GM18519 (cell line): ENCODE data around the gene ATP5F1D.

Source experiments
- ATAC-seq: cut with Tn5 transposase; IDR thresholded peaks from one replicate; pipeline ENCODE4 v1.9.1; 2021; ENCODE audit warnings: mild to moderate bottlenecking, moderate library complexity; ENCODE audit not compliant: unreplicated experiment, low FRiP score

Gene ATP5F1D

GRCh38 chr19:1290196-1290702 is 48.7 kb downstream of the ATP5F1D start:
- no peak for ATAC-seq

GRCh38 chr19:1290703-1291651 is 49.4 kb downstream of the ATP5F1D start:
- ATAC-seq: no peak

GRCh38 chr19:1291761-1292418 is 50.3 kb downstream of the ATP5F1D start:
- ATAC-seq: no peak

GRCh38 chr19:1292419-1293151 is 51.0 kb downstream of the ATP5F1D start:
- ATAC-seq: no peak

GRCh38 chr19:1293782-1294604 is 52.4 kb downstream of the ATP5F1D start:
- no peak for ATAC-seq
